Neural cell (in vitro differentiated cells): ENCODE measurements around the gene GLE1. TPM values are rescaled to one million over a fixed set of nuclear protein-coding genes. Genes with fewer than 3 reads are reported as not detected.

Experiments used
- H2AFZ ChIP-seq: fragments of 200-600, 300-800 bp; sonication (generic), shearing (Covaris generic); 2 replicates; pipeline ENCODE4 v1.6.0; 2014; ENCODE audit warnings: low read depth, mild to moderate bottlenecking, antibody characterized with exemption, low read length, moderate library complexity
- H3F3A ChIP-seq: fragments of 200-600 bp; shearing (Covaris generic); 2 replicates; pipeline ENCODE4 v1.6.1; 2016; ENCODE audit warnings: mild to moderate bottlenecking, moderate library complexity, mixed read lengths, antibody characterized with exemption, low read length; ENCODE audit not compliant: insufficient read depth, poor library complexity, severe bottlenecking
- H3K27ac ChIP-seq: fragments of 200-600, 300-800 bp; sonication (generic), shearing (Covaris generic); 2 replicates; pipeline ENCODE4 v1.5.1; 2014; ENCODE audit warnings: mild to moderate bottlenecking, low read length, moderate library complexity
- H3K27me3 ChIP-seq: fragments of 300-800, 200-600 bp; sonication (generic), shearing (Covaris generic); 2 replicates; pipeline ENCODE4 v1.6.0; 2014; ENCODE audit warnings: mild to moderate bottlenecking, low read depth, low read length, moderate library complexity; ENCODE audit not compliant: insufficient read depth
- H3K36me3 ChIP-seq: fragments of 300-800, 200-600 bp; sonication (generic), shearing (Covaris generic); 2 replicates; pipeline ENCODE4 v1.5.1; 2014; ENCODE audit warnings: mild to moderate bottlenecking, antibody characterized with exemption, low read length, moderate library complexity; ENCODE audit not compliant: insufficient read depth
- H3K4me2 ChIP-seq: fragments of 300-800, 200-600 bp; sonication (generic), shearing (Covaris generic); 2 replicates; pipeline ENCODE4 v1.6.0; 2014; ENCODE audit warnings: mild to moderate bottlenecking, low read length
- H3K4me3 ChIP-seq: fragments of 300-800, 200-600 bp; sonication (generic), shearing (Covaris generic); 2 replicates; pipeline ENCODE4 v1.5.1; 2014; ENCODE audit warnings: mild to moderate bottlenecking, low read length, moderate library complexity
- H3K79me2 ChIP-seq: fragments of 200-600 bp; shearing (Covaris generic); replicated peaks from 2 replicates; pipeline ENCODE4 v1.6.0; 2014; ENCODE audit warnings: mild to moderate bottlenecking, low read length, moderate library complexity; ENCODE audit not compliant: insufficient read depth
- H3K9ac ChIP-seq: fragments of 300-800, 200-600 bp; sonication (generic), shearing (Covaris generic); 2 replicates; pipeline ENCODE4 v1.6.1; 2016; ENCODE audit warnings: mild to moderate bottlenecking, low read length, mixed read lengths
- H3K9me2 ChIP-seq: fragments of 200-600 bp; shearing (Covaris generic); 2 replicates; pipeline ENCODE4 v1.6.1; 2016; ENCODE audit warnings: mild to moderate bottlenecking, low read length, mixed read lengths; ENCODE audit not compliant: insufficient read depth
- H3K9me3 ChIP-seq: fragments of 200-600, 300-800 bp; sonication (generic), shearing (Covaris generic); 2 replicates; pipeline ENCODE4 v1.6.1; 2016; ENCODE audit warnings: mild to moderate bottlenecking, mixed run types, low read length, moderate library complexity, mixed read lengths
- H4K20me1 ChIP-seq: fragments of 200-600 bp; shearing (Covaris generic); 2 replicates; pipeline ENCODE4 v1.6.1; 2016; ENCODE audit warnings: mild to moderate bottlenecking, mixed run types; ENCODE audit not compliant: insufficient read depth
- CTCF ChIP-seq: fragments of 450-650 bp; IDR thresholded peaks from 2 replicates; pipeline ENCODE4 v1.5.1; 2014; ENCODE audit warnings: antibody characterized with exemption, mild to moderate bottlenecking, moderate library complexity; ENCODE audit not compliant: poor library complexity, severe bottlenecking
- EP300 ChIP-seq: fragments of 450-650 bp; conservative IDR thresholded peaks from 2 replicates; pipeline ENCODE4 v1.6.1; 2014; ENCODE audit warnings: antibody characterized with exemption, mild to moderate bottlenecking, moderate library complexity; ENCODE audit not compliant: poor library complexity, severe bottlenecking
- EZH2 ChIP-seq: fragments of 200-600, 300-800 bp; shearing (Covaris generic), sonication (generic); IDR thresholded peaks from 2 replicates; pipeline ENCODE4 v1.6.1; 2014; ENCODE audit warnings: antibody characterized with exemption, low read length, borderline replicate concordance, mild to moderate bottlenecking; ENCODE audit not compliant: insufficient read depth, poor library complexity, severe bottlenecking
- MXI1 ChIP-seq: fragments of 450-650 bp; conservative IDR thresholded peaks from 2 replicates; pipeline ENCODE4 v1.6.1; 2014; ENCODE audit warnings: antibody characterized with exemption, mild to moderate bottlenecking; ENCODE audit not compliant: poor library complexity, severe bottlenecking
- POLR2AphosphoS5 ChIP-seq: IDR thresholded peaks from 2 replicates; pipeline ENCODE4 v1.6.1; 2012
- RAD21 ChIP-seq: fragments of 450-650 bp; conservative IDR thresholded peaks from 2 replicates; pipeline ENCODE4 v1.6.1; 2014; ENCODE audit warnings: antibody characterized with exemption, mild to moderate bottlenecking, moderate library complexity
- SMC3 ChIP-seq: fragments of 450-650 bp; conservative IDR thresholded peaks from 2 replicates; pipeline ENCODE4 v1.6.1; 2014; ENCODE audit warnings: antibody characterized with exemption, mild to moderate bottlenecking, moderate library complexity; ENCODE audit not compliant: poor library complexity
- TAF1 ChIP-seq: IDR thresholded peaks from 2 replicates; pipeline ENCODE4 v1.6.1; 2012; ENCODE audit warnings: low read depth
- polyA plus RNA-seq: library from polyadenylated mRNA; depleted of rRNA; stranded (reverse); fragments of >200 nt; gene quantifications from 2 replicates; pipeline ENCODE4 v1.2.3, GENCODE V29; 2014
- TF ChIP-seq, protein P1 (sequence below): IDR thresholded peaks from 2 replicates; pipeline ENCODE4 v1.6.1; 2012; ENCODE audit warnings: borderline replicate concordance

GLE1 gene
- polyA plus RNA-seq, 1 donor from 2014 or later: 29.6 TPM

- no peak for TF ChIP-seq CTCF
- no peak for TF ChIP-seq MXI1
- TF ChIP-seq, protein P1, sequence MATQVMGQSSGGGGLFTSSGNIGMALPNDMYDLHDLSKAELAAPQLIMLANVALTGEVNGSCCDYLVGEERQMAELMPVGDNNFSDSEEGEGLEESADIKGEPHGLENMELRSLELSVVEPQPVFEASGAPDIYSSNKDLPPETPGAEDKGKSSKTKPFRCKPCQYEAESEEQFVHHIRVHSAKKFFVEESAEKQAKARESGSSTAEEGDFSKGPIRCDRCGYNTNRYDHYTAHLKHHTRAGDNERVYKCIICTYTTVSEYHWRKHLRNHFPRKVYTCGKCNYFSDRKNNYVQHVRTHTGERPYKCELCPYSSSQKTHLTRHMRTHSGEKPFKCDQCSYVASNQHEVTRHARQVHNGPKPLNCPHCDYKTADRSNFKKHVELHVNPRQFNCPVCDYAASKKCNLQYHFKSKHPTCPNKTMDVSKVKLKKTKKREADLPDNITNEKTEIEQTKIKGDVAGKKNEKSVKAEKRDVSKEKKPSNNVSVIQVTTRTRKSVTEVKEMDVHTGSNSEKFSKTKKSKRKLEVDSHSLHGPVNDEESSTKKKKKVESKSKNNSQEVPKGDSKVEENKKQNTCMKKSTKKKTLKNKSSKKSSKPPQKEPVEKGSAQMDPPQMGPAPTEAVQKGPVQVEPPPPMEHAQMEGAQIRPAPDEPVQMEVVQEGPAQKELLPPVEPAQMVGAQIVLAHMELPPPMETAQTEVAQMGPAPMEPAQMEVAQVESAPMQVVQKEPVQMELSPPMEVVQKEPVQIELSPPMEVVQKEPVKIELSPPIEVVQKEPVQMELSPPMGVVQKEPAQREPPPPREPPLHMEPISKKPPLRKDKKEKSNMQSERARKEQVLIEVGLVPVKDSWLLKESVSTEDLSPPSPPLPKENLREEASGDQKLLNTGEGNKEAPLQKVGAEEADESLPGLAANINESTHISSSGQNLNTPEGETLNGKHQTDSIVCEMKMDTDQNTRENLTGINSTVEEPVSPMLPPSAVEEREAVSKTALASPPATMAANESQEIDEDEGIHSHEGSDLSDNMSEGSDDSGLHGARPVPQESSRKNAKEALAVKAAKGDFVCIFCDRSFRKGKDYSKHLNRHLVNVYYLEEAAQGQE: no peak
- TF ChIP-seq POLR2AphosphoS5: no peak
- TF ChIP-seq SMC3: no peak
- no peak for TF ChIP-seq TAF1
- no peak for TF ChIP-seq EP300
- TF ChIP-seq RAD21: no peak
- Histone ChIP-seq H3K27ac (no peak overlapping the region), H2AFZ (no peak overlapping the region), H3K4me3 (no peak overlapping the region), H3K79me2 (no peaks in the 10 kb centered on the region), H3K36me3 (no peaks in the 10 kb centered on the region), H3K4me2 (no peak overlapping the region), H3K9ac (no peak overlapping the region), H3K9me3 (no peaks in the 10 kb centered on the region), H3F3A (no peaks in the 10 kb centered on the region), H3K9me2 (no peaks in the 10 kb centered on the region), H4K20me1 (no peaks in the 10 kb centered on the region), H3K27me3 (no peaks in the 10 kb centered on the region)
Observed at GRCh38 chr9:128521956-128522355, 17.4 kb downstream of the GLE1 start.

GRCh38 chr9:128523199-128523925, 18.8 kb downstream of the GLE1 start:
- TF ChIP-seq CTCF (no peak), EZH2 (no peak), MXI1 (no peak), RAD21 (no peak), EP300 (no peak), POLR2AphosphoS5 (no peak), SMC3 (no peak), TAF1 (no peak)
- TF ChIP-seq, protein P1: no peak
- Histone ChIP-seq H3K9me2 (no peaks in the 10 kb centered on the region), H3K79me2 (no peaks in the 10 kb centered on the region), H3F3A (no peaks in the 10 kb centered on the region), H3K9me3 (no peaks in the 10 kb centered on the region), H2AFZ (no peak overlapping the region), H4K20me1 (no peaks in the 10 kb centered on the region), H3K36me3 (no peaks in the 10 kb centered on the region), H3K27me3 (no peaks in the 10 kb centered on the region), H3K9ac (no peak overlapping the region), H3K4me2 (no peak overlapping the region), H3K27ac (no peak overlapping the region), H3K4me3 (no peak overlapping the region)
